Measurements from ENCODE around the gene SKOR1. TPM values are rescaled to one million over a fixed set of nuclear protein-coding genes. Genes with fewer than 3 reads are reported as not detected.

The SKOR1 gene
- total and polyA plus RNA-seq, 4 experiments from 2014 or later: 0.09 to 0.38 (median 0.30) TPM; not detected in 1

DNA sequence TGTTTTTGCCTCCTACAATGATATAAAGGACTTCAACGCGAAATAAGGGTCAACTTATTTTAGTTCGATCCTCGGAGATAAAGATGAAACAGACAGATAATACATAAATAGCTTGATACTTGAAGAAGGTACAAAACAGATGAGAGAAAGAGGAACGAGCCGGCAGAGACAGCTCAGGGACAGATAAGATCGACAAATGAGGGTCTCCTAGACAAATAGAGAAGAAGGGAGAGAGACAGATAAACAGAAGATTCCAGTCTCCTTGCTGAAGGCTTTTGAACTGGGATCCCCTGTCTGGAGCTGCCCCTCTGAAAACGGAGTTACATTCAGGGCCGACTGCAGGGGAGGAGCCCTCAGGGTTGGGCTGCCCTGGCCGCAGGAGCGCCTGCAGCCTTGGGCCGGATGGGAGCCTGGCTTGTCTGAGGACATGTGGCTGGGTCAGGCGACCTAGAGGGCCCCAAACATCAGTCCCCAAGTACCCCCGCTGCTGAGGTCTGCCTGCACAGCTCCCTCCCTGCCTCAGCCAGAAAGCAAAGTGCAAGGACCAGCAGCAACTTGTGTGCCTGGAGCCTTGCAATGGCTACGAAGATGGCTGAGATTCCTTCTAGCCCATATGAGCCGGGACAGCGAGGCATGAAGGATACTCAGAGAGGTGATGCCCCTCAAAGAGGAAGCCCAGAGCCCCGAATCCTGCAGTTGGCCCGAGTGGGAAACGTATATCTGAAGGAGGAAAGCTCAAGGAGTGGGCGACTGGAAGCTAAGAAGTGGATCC is 926 bp upstream of the SKOR1 start:
- H3K27ac Mint-ChIP-seq: peak overlapping the region in 1 of 7 donors; percentile 34
- peak overlapping the region; percentile 67 to 91 (median 77) for H3K4me3 Mint-ChIP-seq
- Histone ChIP-seq H3K36me3 (ENCODE audit: insufficient read depth, low read length) (no peaks in the 10 kb centered on the region), H3K27ac (ENCODE audit: low read depth, low read length) (no peak overlapping the region), H3K4me3 (ENCODE audit: low read length in 2 of 2) (no peak overlapping the region), H3K4me1 (ENCODE audit: insufficient read depth, low read length) (peaks cover 66% of the 10 kb centered on the region), H3K9me3 (ENCODE audit: control insufficient read depth in 1 of 2, low read length in 2 of 2) (no peaks in the 10 kb centered on the region), H3K27me3 (ENCODE audit: insufficient read depth, low read length) (peaks cover 58% of the 10 kb centered on the region)
- peaks cover 27 to 73% (median 49%) of the 10 kb centered on the region in 4 donors for H3K4me1 Mint-ChIP-seq
- peak in 2 of 5 donors; percentile 8 to 36 for DNase-seq
- peaks cover 0 to 8% (median 0%) of the 10 kb centered on the region in 8 donors for H3K9me3 Mint-ChIP-seq
- H3K36me3 Mint-ChIP-seq: no peaks in the 10 kb centered on the region
- CTCF ChIA-PET (ENCODE audit: partially characterized antibody): interaction anchor here (0.6 to 1.6 kb wide), 4 partner anchors 12 to 322 kb away, joined by 3 to 7 read pairs (median 4); no protein-coding TSS in a partner anchor
- POLR2A ChIA-PET (ENCODE audit: partially characterized antibody): interaction anchor here (1.4 to 2.4 kb wide), 2 partner anchors 9 to 39 kb away, joined by 5 to 6 read pairs; no protein-coding TSS in a partner anchor
- intact Hi-C loops (cut with micrococcal nuclease): no loop called here
- H3K27me3 Mint-ChIP-seq: peaks cover 57 to 66% of the 10 kb centered on the region in 2 donors

DNA sequence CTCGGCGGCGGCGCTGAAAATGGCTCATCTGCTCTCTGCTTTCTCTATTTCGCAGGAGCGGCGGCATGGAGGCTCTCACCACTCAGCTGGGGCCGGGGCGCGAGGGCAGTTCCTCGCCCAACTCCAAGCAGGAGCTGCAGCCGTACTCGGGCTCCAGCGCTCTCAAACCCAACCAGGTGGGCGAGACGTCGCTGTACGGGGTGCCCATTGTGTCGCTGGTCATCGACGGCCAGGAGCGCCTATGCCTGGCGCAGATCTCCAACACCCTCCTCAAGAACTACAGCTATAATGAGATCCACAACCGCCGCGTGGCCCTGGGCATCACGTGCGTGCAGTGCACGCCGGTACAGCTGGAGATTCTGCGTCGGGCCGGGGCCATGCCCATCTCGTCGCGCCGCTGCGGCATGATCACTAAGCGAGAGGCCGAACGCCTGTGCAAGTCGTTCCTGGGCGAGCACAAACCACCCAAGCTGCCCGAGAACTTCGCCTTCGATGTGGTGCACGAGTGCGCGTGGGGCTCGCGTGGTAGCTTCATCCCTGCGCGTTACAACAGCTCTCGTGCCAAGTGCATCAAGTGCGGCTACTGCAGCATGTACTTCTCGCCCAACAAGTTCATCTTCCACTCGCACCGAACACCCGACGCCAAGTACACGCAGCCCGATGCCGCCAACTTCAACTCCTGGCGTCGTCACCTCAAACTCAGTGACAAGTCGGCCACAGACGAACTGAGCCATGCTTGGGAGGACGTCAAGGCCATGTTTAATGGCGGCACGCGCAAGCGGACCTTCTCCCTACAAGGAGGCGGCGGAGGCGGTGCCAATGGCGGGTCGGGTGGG is 790 bp downstream of the SKOR1 start:
- Histone ChIP-seq H3K27ac (ENCODE audit: low read depth, low read length) (no peak overlapping the region), H3K36me3 (ENCODE audit: insufficient read depth, low read length) (no peaks in the 10 kb centered on the region), H3K4me3 (ENCODE audit: low read length in 2 of 2) (no peak overlapping the region), H3K27me3 (ENCODE audit: insufficient read depth, low read length) (peaks cover 52% of the 10 kb centered on the region), H3K9me3 (ENCODE audit: control insufficient read depth in 1 of 2, low read length in 2 of 2) (no peaks in the 10 kb centered on the region), H3K4me1 (ENCODE audit: insufficient read depth, low read length) (peaks cover 69% of the 10 kb centered on the region)
- ChIA-PET POLR2A (ENCODE audit: partially characterized antibody) (no interaction called here), CTCF (ENCODE audit: partially characterized antibody) (interaction anchor here (1.0 kb wide), 1 partner anchor 10 kb away, joined by 4 read pairs; no protein-coding TSS in a partner anchor)
- peaks cover 33 to 76% (median 50%) of the 10 kb centered on the region in 4 donors for H3K4me1 Mint-ChIP-seq
- peaks cover 0 to 13% (median 0%) of the 10 kb centered on the region in 8 donors for H3K9me3 Mint-ChIP-seq
- peak overlapping the region in 7 of 8 donors; percentile 48 to 81 (median 65) for H3K4me3 Mint-ChIP-seq
- DNase-seq: peak in 2 of 5 donors; percentile 10 to 33
- intact Hi-C loops (cut with micrococcal nuclease): no loop called here
- H3K27ac Mint-ChIP-seq: peak overlapping the region in 3 of 7 donors; percentile 29 to 78 (median 57)
- H3K36me3 Mint-ChIP-seq: no peaks in the 10 kb centered on the region
- peaks cover 59 to 63% of the 10 kb centered on the region in 2 donors for H3K27me3 Mint-ChIP-seq

DNA sequence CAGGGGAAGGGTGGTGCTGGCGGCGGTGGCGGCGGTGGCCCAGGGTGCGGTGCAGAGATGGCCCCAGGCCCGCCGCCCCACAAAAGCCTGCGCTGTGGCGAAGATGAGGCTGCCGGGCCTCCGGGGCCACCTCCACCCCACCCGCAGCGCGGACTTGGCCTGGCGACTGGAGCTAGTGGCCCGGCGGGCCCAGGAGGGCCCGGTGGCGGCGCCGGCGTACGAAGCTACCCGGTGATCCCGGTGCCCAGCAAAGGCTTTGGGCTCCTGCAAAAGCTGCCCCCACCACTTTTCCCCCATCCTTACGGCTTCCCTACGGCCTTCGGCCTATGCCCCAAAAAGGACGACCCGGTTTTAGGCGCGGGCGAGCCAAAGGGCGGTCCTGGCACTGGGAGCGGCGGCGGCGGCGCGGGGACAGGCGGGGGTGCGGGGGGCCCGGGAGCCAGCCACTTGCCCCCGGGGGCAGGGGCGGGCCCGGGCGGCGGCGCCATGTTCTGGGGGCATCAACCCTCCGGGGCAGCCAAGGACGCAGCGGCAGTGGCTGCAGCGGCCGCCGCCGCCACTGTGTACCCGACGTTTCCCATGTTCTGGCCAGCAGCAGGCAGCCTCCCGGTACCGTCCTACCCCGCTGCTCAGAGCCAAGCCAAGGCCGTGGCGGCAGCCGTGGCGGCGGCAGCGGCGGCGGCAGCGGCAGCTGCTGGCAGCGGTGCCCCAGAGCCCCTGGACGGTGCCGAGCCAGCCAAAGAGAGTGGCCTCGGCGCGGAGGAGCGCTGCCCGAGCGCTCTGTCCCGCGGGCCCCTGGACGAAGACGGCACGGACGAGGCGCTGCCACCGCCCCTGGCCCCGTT is 1.6 kb downstream of the SKOR1 start:
- peak in 2 of 5 donors; percentile 9 to 13 for DNase-seq
- Mint-ChIP-seq H3K9me3 (peaks cover 0 to 13% (median 0%) of the 10 kb centered on the region in 8 donors), H3K27me3 (peaks cover 54 to 60% of the 10 kb centered on the region in 2 donors), H3K4me3 (no peak overlapping the region), H3K36me3 (no peaks in the 10 kb centered on the region), H3K27ac (no peak overlapping the region), H3K4me1 (peaks cover 30 to 72% (median 44%) of the 10 kb centered on the region in 4 donors)
- Histone ChIP-seq H3K27me3 (ENCODE audit: insufficient read depth, low read length) (peaks cover 46% of the 10 kb centered on the region), H3K27ac (ENCODE audit: low read depth, low read length) (no peak overlapping the region), H3K36me3 (ENCODE audit: insufficient read depth, low read length) (no peaks in the 10 kb centered on the region), H3K9me3 (ENCODE audit: control insufficient read depth in 1 of 2, low read length in 2 of 2) (no peaks in the 10 kb centered on the region), H3K4me3 (ENCODE audit: low read length in 2 of 2) (no peak overlapping the region), H3K4me1 (ENCODE audit: insufficient read depth, low read length) (peaks cover 61% of the 10 kb centered on the region)
- CTCF ChIA-PET (ENCODE audit: partially characterized antibody): interaction anchor here (1.0 kb wide), 1 partner anchor 9 kb away, joined by 4 read pairs; no protein-coding TSS in a partner anchor
- POLR2A ChIA-PET (ENCODE audit: partially characterized antibody): interaction anchor here (1.6 kb wide), 1 partner anchor 14 kb away, joined by 4 read pairs; no protein-coding TSS in a partner anchor
- intact Hi-C loops (cut with micrococcal nuclease): no loop called here

DNA sequence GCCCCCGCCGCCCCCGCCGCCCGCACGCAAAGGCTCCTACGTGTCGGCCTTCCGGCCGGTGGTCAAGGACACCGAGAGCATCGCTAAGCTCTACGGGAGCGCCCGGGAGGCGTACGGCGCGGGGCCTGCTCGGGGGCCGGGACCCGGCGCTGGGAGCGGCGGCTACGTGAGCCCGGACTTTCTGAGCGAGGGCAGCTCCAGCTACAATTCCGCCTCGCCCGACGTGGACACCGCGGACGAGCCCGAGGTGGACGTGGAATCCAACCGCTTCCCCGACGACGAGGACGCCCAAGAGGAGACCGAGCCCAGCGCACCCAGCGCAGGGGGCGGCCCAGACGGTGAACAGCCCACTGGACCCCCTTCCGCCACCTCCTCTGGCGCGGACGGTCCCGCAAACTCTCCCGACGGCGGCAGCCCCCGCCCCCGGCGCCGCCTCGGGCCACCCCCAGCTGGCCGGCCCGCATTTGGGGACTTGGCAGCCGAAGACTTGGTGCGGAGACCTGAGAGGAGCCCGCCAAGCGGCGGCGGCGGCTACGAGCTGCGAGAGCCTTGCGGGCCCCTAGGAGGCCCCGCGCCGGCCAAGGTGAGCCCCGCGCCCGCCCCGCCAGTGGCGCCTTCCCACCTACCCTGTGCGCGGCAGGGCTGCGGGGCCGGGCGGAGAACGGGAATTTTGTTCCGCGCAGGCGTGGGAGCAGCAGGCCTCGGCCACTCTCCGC is 2.4 kb downstream of the SKOR1 start:
- H3K4me1 Mint-ChIP-seq: peaks cover 27 to 71% (median 38%) of the 10 kb centered on the region in 4 donors
- ChIA-PET POLR2A (ENCODE audit: partially characterized antibody) (interaction anchor here (1.6 kb wide), 1 partner anchor 13 kb away, joined by 4 read pairs; no protein-coding TSS in a partner anchor), CTCF (ENCODE audit: partially characterized antibody) (interaction anchor here (0.7 kb wide), 1 partner anchor 43 kb away, joined by 3 read pairs; no protein-coding TSS in a partner anchor)
- H3K4me3 ChIP-seq (ENCODE audit: low read length in 2 of 2): no peak overlapping the region
- H3K27ac ChIP-seq (ENCODE audit: low read depth, low read length): no peak overlapping the region
- H3K36me3 Mint-ChIP-seq: no peaks in the 10 kb centered on the region
- H3K9me3 ChIP-seq (ENCODE audit: control insufficient read depth in 1 of 2, low read length in 2 of 2): no peaks in the 10 kb centered on the region
- H3K4me1 ChIP-seq (ENCODE audit: insufficient read depth, low read length): peaks cover 58% of the 10 kb centered on the region
- H3K4me3 Mint-ChIP-seq: peak overlapping the region in 1 of 8 donors; percentile 30
- H3K36me3 ChIP-seq (ENCODE audit: insufficient read depth, low read length): no peaks in the 10 kb centered on the region
- H3K9me3 Mint-ChIP-seq: peaks cover 0 to 13% (median 0%) of the 10 kb centered on the region in 8 donors
- intact Hi-C loops (cut with micrococcal nuclease): no loop called here
- peak overlapping the region in 1 of 7 donors; percentile 45 for H3K27ac Mint-ChIP-seq
- peaks cover 45% of the 10 kb centered on the region for H3K27me3 ChIP-seq (ENCODE audit: insufficient read depth, low read length)
- H3K27me3 Mint-ChIP-seq: peaks cover 47 to 57% of the 10 kb centered on the region in 2 donors
- DNase-seq: peak in 2 of 5 donors; percentile 6 to 28

DNA sequence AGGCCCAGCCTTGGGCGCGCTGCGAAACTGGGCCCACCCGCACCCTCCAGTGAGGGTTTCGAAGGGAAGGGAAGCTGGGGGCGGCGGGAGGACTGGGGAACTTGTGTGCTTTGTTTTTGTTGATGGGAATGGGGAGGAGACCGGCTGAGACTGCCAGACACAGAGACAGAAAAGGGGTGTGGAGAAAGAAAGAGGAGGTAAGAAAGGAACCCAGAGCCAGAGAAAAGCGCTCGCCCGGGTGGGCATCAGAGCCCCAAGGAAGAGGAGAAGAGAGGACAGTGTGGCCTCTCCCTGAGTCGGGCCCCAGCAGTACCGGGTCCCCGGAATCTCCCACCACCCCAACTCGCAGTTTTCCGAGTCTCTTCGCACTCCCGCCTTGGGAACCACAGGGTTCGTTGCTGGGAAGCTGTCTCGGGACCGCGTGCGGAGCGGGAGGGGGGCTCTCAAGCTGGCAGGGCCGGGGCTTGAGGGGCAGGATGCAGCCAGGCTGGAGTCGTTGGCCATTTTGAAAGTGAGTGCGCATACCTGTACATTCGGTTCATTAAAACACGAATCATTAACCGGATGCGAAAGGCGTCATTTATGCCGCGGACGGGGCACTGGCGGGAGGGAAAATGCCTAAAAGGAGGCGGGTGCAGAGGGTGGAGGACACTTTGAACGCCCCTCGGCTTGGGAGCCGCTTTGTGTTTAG is 3.1 kb downstream of the SKOR1 start:
- POLR2A ChIA-PET (ENCODE audit: partially characterized antibody): interaction anchor here (1.3 to 1.6 kb wide), 2 partner anchors 13 to 366 kb away, joined by 3 to 4 read pairs; no protein-coding TSS in a partner anchor

More for the DNA sequence above, 3.1 kb downstream of the SKOR1 start:
- H3K4me3 ChIP-seq (ENCODE audit: low read length in 2 of 2): no peak overlapping the region
- intact Hi-C loops (cut with micrococcal nuclease): no loop called here
- H3K27me3 ChIP-seq (ENCODE audit: insufficient read depth, low read length): peaks cover 48% of the 10 kb centered on the region
- DNase-seq: peak in 2 of 5 donors; percentile 12 to 18
- no peaks in the 10 kb centered on the region for H3K36me3 ChIP-seq (ENCODE audit: insufficient read depth, low read length)
- Mint-ChIP-seq H3K4me3 (peak overlapping the region; percentile 20 to 81 (median 58)), H3K9me3 (peaks cover 0 to 15% (median 0%) of the 10 kb centered on the region in 8 donors), H3K36me3 (no peaks in the 10 kb centered on the region), H3K27ac (peak overlapping the region in 4 of 7 donors; percentile 29 to 75 (median 44)), H3K4me1 (peaks cover 32 to 77% (median 43%) of the 10 kb centered on the region in 4 donors), H3K27me3 (peaks cover 52 to 62% of the 10 kb centered on the region in 2 donors)
- peaks cover 62% of the 10 kb centered on the region for H3K4me1 ChIP-seq (ENCODE audit: insufficient read depth, low read length)
- H3K27ac ChIP-seq (ENCODE audit: low read depth, low read length): no peak overlapping the region
- CTCF ChIA-PET (ENCODE audit: partially characterized antibody): no interaction called here
- no peaks in the 10 kb centered on the region for H3K9me3 ChIP-seq (ENCODE audit: control insufficient read depth in 1 of 2, low read length in 2 of 2)

Measured in CD4-positive, alpha-beta memory T cell (primary cell).